HEK293 (cell line): ENCODE results near the gene MZB1.
A peak's percentile ranks its signal among the peaks of the same experiment; 100 is the strongest.

ENCODE experiments used
- CTCF ChIA-PET: fragments of 350-600 bp; formaldehyde crosslinking; extraction: SDS; loops from one replicate; lab custom pipeline; 2021; ENCODE audit warnings: antibody characterized with exemption; lab: Yijun Ruan, JAX
- POLR2A ChIA-PET: fragments of 300-600 bp; formaldehyde crosslinking; extraction: SDS; loops from one replicate; lab custom pipeline; 2020; ENCODE audit warnings: antibody characterized with exemption, inconsistent platforms; lab: Yijun Ruan, JAX
- H3K27ac ChIP-seq: fragments of 200-500 bp; sonication (Bioruptor generic); 2 replicates; pipeline ENCODE4 v1.5.1; 2014; ENCODE audit warnings: low read depth, low read length, control low read depth, inconsistent platforms; ENCODE audit errors: extremely low read depth
- H3K36me3 ChIP-seq, 2 experiments: fragments of 200-500 bp in 1 of 2; sonication (Bioruptor generic) in 1 of 2; 1 replicate in 1 of 2; 2 replicates in 1 of 2; pipeline ENCODE4 v1.5.1; 2014 to 2017; ENCODE audit warnings: inconsistent platforms in 2 of 2, low read length in 2 of 2; ENCODE audit not compliant: control insufficient read depth in 2 of 2, insufficient read depth in 1 of 2
- H3K4me1 ChIP-seq: fragments of 200-500 bp; sonication (Bioruptor generic); 2 replicates; pipeline ENCODE4 v1.5.1; 2014; ENCODE audit warnings: mild to moderate bottlenecking, low read length, inconsistent platforms; ENCODE audit not compliant: control insufficient read depth, insufficient read depth
- H3K4me3 ChIP-seq: 2 replicates; pipeline ENCODE4 v1.5.1; 2011; ENCODE audit warnings: low read depth, mild to moderate bottlenecking, control low read depth, low read length, moderate library complexity
- H3K9me3 ChIP-seq: fragments of 200-500 bp; sonication (Bioruptor generic); 2 replicates; pipeline ENCODE4 v1.5.1; 2014; ENCODE audit warnings: low read depth, low read length, inconsistent platforms; ENCODE audit not compliant: control insufficient read depth, insufficient read depth
- ATF2 ChIP-seq: fragments of 450-650 bp; formaldehyde crosslinking; IDR thresholded peaks from 2 replicates; pipeline ENCODE4 v1.5.1; 2016; ENCODE audit warnings: missing biosample characterization, missing genetic modification characterization, low read depth
- BCL11A ChIP-seq: fragments of 450-650 bp; formaldehyde crosslinking; IDR thresholded peaks from 2 replicates; pipeline ENCODE4 v1.5.1; 2016; ENCODE audit warnings: low read depth, missing biosample characterization, missing genetic modification characterization
- EGR2 ChIP-seq: fragments of 450-650 bp; formaldehyde crosslinking; IDR thresholded peaks from 2 replicates; pipeline ENCODE4 v1.5.1; 2016; ENCODE audit warnings: low read depth, missing biosample characterization, missing genetic modification characterization
- GLI2 ChIP-seq: fragments of 450-650 bp; formaldehyde crosslinking; IDR thresholded peaks from 2 replicates; pipeline ENCODE4; 2017; ENCODE audit warnings: missing biosample characterization, missing genetic modification characterization, low read depth, borderline replicate concordance
- IKZF3 ChIP-seq: fragments of 450-650 bp; IDR thresholded peaks from 2 replicates; pipeline ENCODE4 v1.5.0; 2018; ENCODE audit warnings: missing biosample characterization, mild to moderate bottlenecking, missing genetic modification characterization, moderate library complexity
- KLF17 ChIP-seq: fragments of 450-650 bp; formaldehyde crosslinking; IDR thresholded peaks from 2 replicates; pipeline ENCODE4 v1.5.1; 2016; ENCODE audit warnings: missing biosample characterization, missing genetic modification characterization
- PRDM1 ChIP-seq: fragments of 450-650 bp; formaldehyde crosslinking; IDR thresholded peaks from 2 replicates; pipeline ENCODE4; 2016; ENCODE audit warnings: missing biosample characterization, missing genetic modification characterization
- SCRT2 ChIP-seq: fragments of 450-650 bp; formaldehyde crosslinking; IDR thresholded peaks from 2 replicates; pipeline ENCODE4 v1.5.1; 2016; ENCODE audit warnings: missing biosample characterization, missing genetic modification characterization
- SP2 ChIP-seq: fragments of 450-650 bp; formaldehyde crosslinking; IDR thresholded peaks from 2 replicates; pipeline ENCODE4 v1.5.1; 2016; ENCODE audit warnings: missing biosample characterization, missing genetic modification characterization
- SP7 ChIP-seq: fragments of 450-650 bp; formaldehyde crosslinking; IDR thresholded peaks from 2 replicates; pipeline ENCODE4 v1.5.1; 2016; ENCODE audit warnings: missing biosample characterization, missing genetic modification characterization
- TRIM28 ChIP-seq: IDR thresholded peaks from 2 replicates; pipeline ENCODE4 v1.6.1; 2011; ENCODE audit warnings: low read length, control low read depth, borderline replicate concordance
- WT1 ChIP-seq: fragments of 450-650 bp; formaldehyde crosslinking; IDR thresholded peaks from 2 replicates; pipeline ENCODE4 v1.5.1; 2016; ENCODE audit warnings: missing biosample characterization, missing genetic modification characterization
- ZBTB17 ChIP-seq: fragments of 450-650 bp; formaldehyde crosslinking; IDR thresholded peaks from 2 replicates; pipeline ENCODE4 v1.5.1; 2016; ENCODE audit warnings: missing biosample characterization, missing genetic modification characterization
- ZBTB26 ChIP-seq: fragments of 450-650 bp; formaldehyde crosslinking; optimal IDR thresholded peaks from 2 replicates; pipeline ENCODE3; 2016; ENCODE audit warnings: missing biosample characterization, mild to moderate bottlenecking, missing genetic modification characterization
- ZBTB48 ChIP-seq: fragments of 450-650 bp; formaldehyde crosslinking; IDR thresholded peaks from 2 replicates; pipeline ENCODE4 v1.5.1; 2016; ENCODE audit warnings: missing biosample characterization, missing genetic modification characterization
- ZFHX2 ChIP-seq: fragments of 450-650 bp; formaldehyde crosslinking; conservative IDR thresholded peaks from 2 replicates; pipeline ENCODE4 v1.5.1; 2016; ENCODE audit warnings: missing biosample characterization, missing genetic modification characterization
- ZNF133 ChIP-seq: fragments of 450-650 bp; formaldehyde crosslinking; IDR thresholded peaks from 2 replicates; pipeline ENCODE4 v1.5.1; 2016; ENCODE audit warnings: missing biosample characterization, missing genetic modification characterization
- ZNF202 ChIP-seq: fragments of 450-650 bp; formaldehyde crosslinking; IDR thresholded peaks from 2 replicates; pipeline ENCODE4 v1.5.1; 2016; ENCODE audit warnings: missing biosample characterization, missing genetic modification characterization, borderline replicate concordance
- ZNF266 ChIP-seq: fragments of 450-650 bp; formaldehyde crosslinking; IDR thresholded peaks from 2 replicates; pipeline ENCODE4 v1.5.1; 2016; ENCODE audit warnings: missing biosample characterization, missing genetic modification characterization, low read depth
- ZNF292 ChIP-seq: fragments of 450-650 bp; formaldehyde crosslinking; IDR thresholded peaks from 2 replicates; pipeline ENCODE4 v1.5.1; 2016; ENCODE audit warnings: low read depth, missing biosample characterization, missing genetic modification characterization, borderline replicate concordance
- ZNF324 ChIP-seq: fragments of 450-650 bp; formaldehyde crosslinking; IDR thresholded peaks from 2 replicates; pipeline ENCODE4 v1.5.1; 2016; ENCODE audit warnings: missing biosample characterization, missing genetic modification characterization
- ZNF335 ChIP-seq: fragments of 450-650 bp; formaldehyde crosslinking; conservative IDR thresholded peaks from 2 replicates; pipeline ENCODE4 v1.5.1; 2016; ENCODE audit warnings: missing biosample characterization, missing genetic modification characterization
- ZNF426 ChIP-seq: fragments of 450-650 bp; formaldehyde crosslinking; IDR thresholded peaks from 2 replicates; pipeline ENCODE4 v1.5.1; 2017; ENCODE audit warnings: missing biosample characterization, missing genetic modification characterization, mild to moderate bottlenecking, inconsistent platforms, moderate library complexity
- ZNF658 ChIP-seq: fragments of 450-650 bp; formaldehyde crosslinking; IDR thresholded peaks from 2 replicates; pipeline ENCODE4; 2016; ENCODE audit warnings: missing biosample characterization, missing genetic modification characterization
- TF ChIP-seq, protein P1 (sequence below): fragments of 450-650 bp; formaldehyde crosslinking; IDR thresholded peaks from 2 replicates; pipeline ENCODE4 v1.5.1; 2017; ENCODE audit warnings: missing biosample characterization, missing genetic modification characterization
- TF ChIP-seq, protein P2 (sequence below): fragments of 450-650 bp; formaldehyde crosslinking; IDR thresholded peaks from 2 replicates; pipeline ENCODE4 v1.5.1; 2016; ENCODE audit warnings: missing biosample characterization, missing genetic modification characterization

MZB1 gene

DNA sequence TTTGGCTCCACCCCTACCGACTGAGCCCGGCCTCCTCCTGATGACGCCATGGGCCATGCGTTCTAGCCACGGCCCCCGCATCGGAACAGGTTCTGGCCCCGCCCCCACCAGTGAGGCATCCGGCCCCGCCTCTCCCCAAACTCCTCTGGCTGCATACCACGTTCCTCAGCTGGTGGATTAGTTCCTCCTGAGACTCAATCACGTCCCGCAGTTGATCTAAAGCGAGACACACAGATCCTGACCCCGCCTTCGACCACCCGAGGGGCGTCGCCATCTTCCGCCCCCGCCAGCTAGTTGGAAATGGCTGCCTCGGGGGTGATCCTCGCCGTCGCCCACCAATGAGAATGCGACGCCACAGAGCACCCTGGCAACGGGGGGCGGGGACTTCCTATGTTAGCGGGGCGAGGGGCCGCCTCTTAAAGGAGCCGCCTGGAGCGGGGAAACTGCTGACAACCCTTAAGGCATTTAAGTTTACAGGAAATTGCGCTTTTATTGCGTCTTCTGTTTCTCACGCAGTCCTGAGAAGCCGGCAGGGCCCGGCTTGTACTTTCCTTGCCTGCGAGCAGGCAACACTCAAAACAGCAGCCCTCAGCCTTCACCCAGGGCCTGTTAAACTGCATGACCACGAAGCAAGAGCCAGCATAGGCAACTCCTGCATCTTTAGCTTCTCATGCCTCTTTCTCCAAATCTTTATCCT is 14.2 kb upstream of the MZB1 start, which contains the start of gene SPATA24 (continued):
- TF ChIP-seq SP2 (tag by site-specific recombination): peak; percentile 99

DNA sequence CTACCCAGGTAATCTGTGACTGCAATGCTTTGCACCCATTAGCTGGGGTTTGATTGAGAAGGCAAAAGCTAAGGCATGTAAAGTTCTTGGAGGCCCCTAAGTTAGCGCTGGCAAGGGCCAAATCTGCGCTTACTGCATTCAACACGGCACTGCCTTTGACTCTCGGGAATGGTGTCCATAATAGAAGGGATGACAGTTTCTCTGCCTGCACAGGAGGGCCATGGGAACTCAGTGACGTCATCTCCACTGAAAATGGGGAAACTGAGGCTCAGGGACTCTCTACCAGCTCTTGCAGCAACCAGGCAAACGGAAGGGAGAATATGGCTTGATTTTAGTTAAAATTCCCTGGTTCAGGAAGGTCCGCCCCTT is 13.7 kb upstream of the MZB1 start:
- Histone ChIP-seq H3K4me3 (peak overlapping the region; percentile 56), H3K27ac (peak overlapping the region; percentile 82), H3K9me3 (no peaks in the 10 kb centered on the region), H3K36me3 (peaks cover 0 to 12% of the 10 kb centered on the region in 2 experiments; a peak in 2 of 3 replicates), H3K4me1 (peaks cover 5% of the 10 kb centered on the region; the same call in 1 of the 2 replicates)
- TF ChIP-seq ATF2 (tag by site-specific recombination) (peak; percentile 98), PRDM1 (tag by site-specific recombination) (no peak), IKZF3 (peak; percentile 40; the same call in 1 of the 2 replicates), ZBTB48 (tag by site-specific recombination) (peak; percentile 57; the same call in 1 of the 2 replicates), SCRT2 (tag by site-specific recombination) (peak; percentile 34; the same call in 1 of the 2 replicates), ZNF335 (peak; percentile 96), KLF17 (no peak)
- ChIA-PET POLR2A (interaction anchor here (0.7 to 2.3 kb wide), 5 partner anchors 11 to 110 kb away, joined by 3 to 8 read pairs (median 3); partner anchors contain the start of genes DNAJC18, MATR3, PAIP2 and STING1), CTCF (interaction anchor here (0.5 to 1.6 kb wide), 11 partner anchors 8 to 990 kb away, joined by 3 to 4 read pairs (median 3); no protein-coding TSS in a partner anchor)

DNA sequence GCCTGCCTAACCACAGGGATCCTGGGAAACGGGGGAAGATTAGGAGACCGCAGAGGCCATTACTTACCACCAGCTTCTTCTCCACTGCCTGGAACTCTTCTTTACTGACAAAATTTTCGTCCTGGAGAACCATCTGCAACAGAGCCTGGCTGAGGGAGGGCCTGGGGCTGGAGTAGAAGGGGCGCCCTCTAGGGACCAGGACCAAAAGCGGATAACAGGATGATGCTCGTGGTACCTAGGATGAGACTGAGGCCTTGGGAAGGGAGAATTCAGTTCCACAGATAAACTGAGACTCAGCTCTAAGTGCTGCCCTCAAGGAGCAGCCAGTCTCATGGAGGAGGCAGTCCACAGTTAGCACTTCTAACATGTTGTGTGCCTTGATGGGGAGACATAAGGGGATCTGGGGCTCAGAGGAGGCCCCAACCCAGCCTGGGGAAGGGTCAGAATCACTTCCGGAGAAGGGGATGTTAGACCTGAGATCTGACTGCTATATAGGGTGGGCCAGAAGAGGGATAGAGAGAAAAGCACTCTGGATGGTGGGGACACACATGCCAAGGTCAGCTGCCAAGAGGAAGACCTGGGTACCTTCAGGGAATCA is 12.9 kb upstream of the MZB1 start:
- H3K36me3 ChIP-seq: peaks cover 0 to 12% of the 10 kb centered on the region in 2 experiments; a peak in 2 of 3 replicates
- no peak overlapping the region for H3K27ac ChIP-seq
- H3K4me3 ChIP-seq: no peak overlapping the region
- ChIA-PET POLR2A (interaction anchor here (1.4 to 2.3 kb wide), 2 partner anchors 36 to 109 kb away, joined by 3 to 8 read pairs; partner anchors contain the start of genes DNAJC18 and MATR3), CTCF (interaction anchor here (0.5 to 2.8 kb wide), 21 partner anchors 9 to 1102 kb away, joined by 3 to 18 read pairs (median 3); no protein-coding TSS in a partner anchor)
- no peaks in the 10 kb centered on the region for H3K9me3 ChIP-seq
- peaks cover 5% of the 10 kb centered on the region; the same call in 1 of the 2 replicates for H3K4me1 ChIP-seq
- TF ChIP-seq ZNF266 (tag by site-specific recombination) (no peak), ZBTB26 (peak; percentile 5), ZNF658 (tag by site-specific recombination) (no peak), WT1 (tag by site-specific recombination) (no peak), EGR2 (tag by site-specific recombination) (no peak), ZNF202 (tag by site-specific recombination) (no peak), ZNF133 (tag by site-specific recombination) (no peak), BCL11A (tag by site-specific recombination) (no peak), ZNF426 (tag by site-specific recombination) (no peak), GLI2 (tag by site-specific recombination) (no peak), ZNF324 (no peak), ZNF292 (tag by site-specific recombination) (no peak), TRIM28 (0 out of 2 replicates have a peak, but pooled peaks have one; percentile 17), ZFHX2 (tag by site-specific recombination) (no peak), ZBTB17 (tag by site-specific recombination) (peak; percentile 62), SP7 (tag by site-specific recombination) (0 out of 2 replicates have a peak, but pooled peaks have one; percentile 15)
- TF ChIP-seq, protein P1, sequence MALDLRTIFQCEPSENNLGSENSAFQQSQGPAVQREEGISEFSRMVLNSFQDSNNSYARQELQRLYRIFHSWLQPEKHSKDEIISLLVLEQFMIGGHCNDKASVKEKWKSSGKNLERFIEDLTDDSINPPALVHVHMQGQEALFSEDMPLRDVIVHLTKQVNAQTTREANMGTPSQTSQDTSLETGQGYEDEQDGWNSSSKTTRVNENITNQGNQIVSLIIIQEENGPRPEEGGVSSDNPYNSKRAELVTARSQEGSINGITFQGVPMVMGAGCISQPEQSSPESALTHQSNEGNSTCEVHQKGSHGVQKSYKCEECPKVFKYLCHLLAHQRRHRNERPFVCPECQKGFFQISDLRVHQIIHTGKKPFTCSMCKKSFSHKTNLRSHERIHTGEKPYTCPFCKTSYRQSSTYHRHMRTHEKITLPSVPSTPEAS (tag by site-specific recombination): no peak
- TF ChIP-seq, protein P2, sequence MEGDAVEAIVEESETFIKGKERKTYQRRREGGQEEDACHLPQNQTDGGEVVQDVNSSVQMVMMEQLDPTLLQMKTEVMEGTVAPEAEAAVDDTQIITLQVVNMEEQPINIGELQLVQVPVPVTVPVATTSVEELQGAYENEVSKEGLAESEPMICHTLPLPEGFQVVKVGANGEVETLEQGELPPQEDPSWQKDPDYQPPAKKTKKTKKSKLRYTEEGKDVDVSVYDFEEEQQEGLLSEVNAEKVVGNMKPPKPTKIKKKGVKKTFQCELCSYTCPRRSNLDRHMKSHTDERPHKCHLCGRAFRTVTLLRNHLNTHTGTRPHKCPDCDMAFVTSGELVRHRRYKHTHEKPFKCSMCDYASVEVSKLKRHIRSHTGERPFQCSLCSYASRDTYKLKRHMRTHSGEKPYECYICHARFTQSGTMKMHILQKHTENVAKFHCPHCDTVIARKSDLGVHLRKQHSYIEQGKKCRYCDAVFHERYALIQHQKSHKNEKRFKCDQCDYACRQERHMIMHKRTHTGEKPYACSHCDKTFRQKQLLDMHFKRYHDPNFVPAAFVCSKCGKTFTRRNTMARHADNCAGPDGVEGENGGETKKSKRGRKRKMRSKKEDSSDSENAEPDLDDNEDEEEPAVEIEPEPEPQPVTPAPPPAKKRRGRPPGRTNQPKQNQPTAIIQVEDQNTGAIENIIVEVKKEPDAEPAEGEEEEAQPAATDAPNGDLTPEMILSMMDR (tag by site-specific recombination): peak; percentile 66
